Central memory CD8-positive, alpha-beta T cell (primary cell): Measurements from ENCODE around the gene FAM184A.

Source experiments
- ATAC-seq: fragments of 150-1000 bp; cut with Tn5 transposase; replicated peaks from 2 replicates; pipeline ENCODE4 v1.10.0; 2022; ENCODE audit warnings: mild to moderate bottlenecking, moderate FRiP score, moderate number of reproducible peaks; ENCODE audit not compliant: poor library complexity, severe bottlenecking; ENCODE audit errors: extremely low read depth
- DNase-seq, 2 donors: peaks; one replicate each; pipeline ENCODE4 v3.0.0; 2021; ENCODE audit warnings: low spot score in 2 of 2
- H3K27ac Mint-ChIP-seq: one replicate; pipeline ENCODE4 v1.8.0; 2022; ENCODE audit warnings: low read depth, mild to moderate bottlenecking, moderate library complexity, mixed read lengths
- H3K27me3 Mint-ChIP-seq: one replicate; pipeline ENCODE4 v1.8.0; 2022; ENCODE audit warnings: mixed read lengths
- H3K36me3 Mint-ChIP-seq: one replicate; pipeline ENCODE4 v1.8.0; 2022; ENCODE audit warnings: mild to moderate bottlenecking, moderate library complexity, mixed read lengths; ENCODE audit not compliant: insufficient read depth
- H3K4me1 Mint-ChIP-seq: one replicate; pipeline ENCODE4 v1.8.0; 2022; ENCODE audit warnings: mixed read lengths
- H3K4me3 Mint-ChIP-seq: one replicate; pipeline ENCODE4 v1.8.0; 2022; ENCODE audit warnings: mild to moderate bottlenecking, moderate library complexity, mixed read lengths
- H3K9me3 Mint-ChIP-seq: one replicate; pipeline ENCODE4 v1.8.0; 2022; ENCODE audit warnings: mixed read lengths

FAM184A gene

GRCh38 chr6:119083007-119083406, 4.5 kb upstream of the FAM184A start:
- Mint-ChIP-seq H3K27me3 (no peaks in the 10 kb centered on the region), H3K36me3 (peaks cover 2% of the 10 kb centered on the region)
- ATAC-seq = no peak

GRCh38 chr6:119079283-119079809, 882 bp upstream of the FAM184A start:
- no peaks in the 10 kb centered on the region for H3K27me3 Mint-ChIP-seq
- H3K4me1 Mint-ChIP-seq = peaks cover 22% of the 10 kb centered on the region

More at GRCh38 chr6:119083007-119083406, 4.5 kb upstream of the FAM184A start:
- Mint-ChIP-seq H3K4me3 (no peak overlapping the region), H3K27ac (no peak overlapping the region), H3K9me3 (no peaks in the 10 kb centered on the region), H3K4me1 (peaks cover 9% of the 10 kb centered on the region)
- no peak for DNase-seq

GRCh38 chr6:119077643-119078375, 655 bp downstream of the FAM184A start:
- H3K36me3 Mint-ChIP-seq = peaks cover 2% of the 10 kb centered on the region
- H3K27ac Mint-ChIP-seq = no peak overlapping the region
- ATAC-seq (peak; percentile 34), DNase-seq (peak; percentile 28 to 34)
- peaks cover 22% of the 10 kb centered on the region for H3K4me1 Mint-ChIP-seq
- H3K4me3 Mint-ChIP-seq = peak overlapping the region; percentile 87
- no peaks in the 10 kb centered on the region for H3K27me3 Mint-ChIP-seq
- H3K9me3 Mint-ChIP-seq = no peaks in the 10 kb centered on the region

More at GRCh38 chr6:119079283-119079809, 882 bp upstream of the FAM184A start:
- H3K9me3 Mint-ChIP-seq = no peaks in the 10 kb centered on the region
- peaks cover 2% of the 10 kb centered on the region for H3K36me3 Mint-ChIP-seq
- ATAC-seq = no peak
- DNase-seq = no peak
- H3K27ac Mint-ChIP-seq = peak overlapping the region; percentile 79
- peak overlapping the region; percentile 87 for H3K4me3 Mint-ChIP-seq

GRCh38 chr6:119077391-119077642, 1.1 kb downstream of the FAM184A start:
- DNase-seq (no peak), ATAC-seq (no peak)
- peaks cover 22% of the 10 kb centered on the region for H3K4me1 Mint-ChIP-seq
- H3K9me3 Mint-ChIP-seq = no peaks in the 10 kb centered on the region
- peaks cover 2% of the 10 kb centered on the region for H3K36me3 Mint-ChIP-seq
- no peak overlapping the region for H3K27ac Mint-ChIP-seq
- H3K4me3 Mint-ChIP-seq = peak overlapping the region; percentile 87
- no peaks in the 10 kb centered on the region for H3K27me3 Mint-ChIP-seq

GRCh38 chr6:119076576-119077390, 1.7 kb downstream of the FAM184A start:
- DNase-seq (no peak), ATAC-seq (no peak)
- Mint-ChIP-seq H3K27ac (no peak overlapping the region), H3K27me3 (no peaks in the 10 kb centered on the region), H3K9me3 (no peaks in the 10 kb centered on the region), H3K4me3 (peak overlapping the region; percentile 87), H3K4me1 (peaks cover 22% of the 10 kb centered on the region), H3K36me3 (peaks cover 2% of the 10 kb centered on the region)

GRCh38 chr6:119076173-119076572, 2.3 kb downstream of the FAM184A start:
- Mint-ChIP-seq H3K9me3 (no peaks in the 10 kb centered on the region), H3K27me3 (no peaks in the 10 kb centered on the region), H3K36me3 (peaks cover 2% of the 10 kb centered on the region), H3K27ac (no peak overlapping the region), H3K4me3 (peak overlapping the region; percentile 87), H3K4me1 (peaks cover 22% of the 10 kb centered on the region)
- ATAC-seq (no peak), DNase-seq (no peak)

GRCh38 chr6:119075200-119075981, 3.1 kb downstream of the FAM184A start:
- Mint-ChIP-seq H3K4me1 (peaks cover 22% of the 10 kb centered on the region), H3K4me3 (no peak overlapping the region), H3K27me3 (no peaks in the 10 kb centered on the region), H3K36me3 (peaks cover 2% of the 10 kb centered on the region), H3K27ac (no peak overlapping the region), H3K9me3 (no peaks in the 10 kb centered on the region)
- ATAC-seq (no peak), DNase-seq (no peak)

GRCh38 chr6:119073307-119074051, 5.0 kb downstream of the FAM184A start:
- Mint-ChIP-seq H3K27ac (no peak overlapping the region), H3K36me3 (no peaks in the 10 kb centered on the region), H3K4me3 (no peak overlapping the region), H3K27me3 (no peaks in the 10 kb centered on the region), H3K9me3 (no peaks in the 10 kb centered on the region), H3K4me1 (peaks cover 14% of the 10 kb centered on the region)
- DNase-seq = no peak
- ATAC-seq = no peak

GRCh38 chr6:119071576-119071975, 6.9 kb downstream of the FAM184A start:
- ATAC-seq (no peak), DNase-seq (no peak)
- Mint-ChIP-seq H3K4me1 (peaks cover 6% of the 10 kb centered on the region), H3K27ac (no peak overlapping the region), H3K36me3 (no peaks in the 10 kb centered on the region), H3K4me3 (no peak overlapping the region), H3K9me3 (no peaks in the 10 kb centered on the region), H3K27me3 (no peaks in the 10 kb centered on the region)

- Mint-ChIP-seq H3K36me3 (no peaks in the 10 kb centered on the region), H3K9me3 (no peaks in the 10 kb centered on the region), H3K27me3 (no peaks in the 10 kb centered on the region), H3K4me3 (no peak overlapping the region), H3K27ac (no peak overlapping the region), H3K4me1 (no peaks in the 10 kb centered on the region)
- ATAC-seq (no peak), DNase-seq (no peak)
These were observed 11.4 kb downstream of the FAM184A start for GRCh38 chr6:119067091-119067490.

GRCh38 chr6:119066517-119066916, 11.9 kb downstream of the FAM184A start:
- Mint-ChIP-seq H3K9me3 (no peaks in the 10 kb centered on the region), H3K4me1 (no peaks in the 10 kb centered on the region), H3K4me3 (no peak overlapping the region), H3K27me3 (no peaks in the 10 kb centered on the region), H3K27ac (no peak overlapping the region), H3K36me3 (no peaks in the 10 kb centered on the region)
- ATAC-seq (no peak), DNase-seq (no peak)

GRCh38 chr6:119065955-119066354, 12.5 kb downstream of the FAM184A start:
- Mint-ChIP-seq H3K27ac (no peak overlapping the region), H3K36me3 (no peaks in the 10 kb centered on the region), H3K27me3 (no peaks in the 10 kb centered on the region), H3K9me3 (no peaks in the 10 kb centered on the region), H3K4me3 (no peak overlapping the region), H3K4me1 (no peaks in the 10 kb centered on the region)
- DNase-seq (no peak), ATAC-seq (no peak)
